UCSD-AML1 (cell line): Measurements from ENCODE around the gene EFCAB6.
A peak's percentile ranks its signal among the peaks of the same experiment; 100 is the strongest.

Source experiments
- DNase-seq: peaks from one replicate; lab custom pipeline; 2025; ENCODE audit not compliant: unreplicated experiment; lab: John Stamatoyannopoulos, UW

EFCAB6 gene

GRCh38 chr22:43747877-43748276 is 64.2 kb downstream of the EFCAB6 start:
- no peak for DNase-seq

- no peak for DNase-seq
Observed at GRCh38 chr22:43747058-43747457, 65.0 kb downstream of the EFCAB6 start.

GRCh38 chr22:43745783-43746356 is 66.2 kb downstream of the EFCAB6 start:
- no peak for DNase-seq

- DNase-seq, result no peak
Observed at GRCh38 chr22:43745411-43745770, 66.7 kb downstream of the EFCAB6 start.

DNA sequence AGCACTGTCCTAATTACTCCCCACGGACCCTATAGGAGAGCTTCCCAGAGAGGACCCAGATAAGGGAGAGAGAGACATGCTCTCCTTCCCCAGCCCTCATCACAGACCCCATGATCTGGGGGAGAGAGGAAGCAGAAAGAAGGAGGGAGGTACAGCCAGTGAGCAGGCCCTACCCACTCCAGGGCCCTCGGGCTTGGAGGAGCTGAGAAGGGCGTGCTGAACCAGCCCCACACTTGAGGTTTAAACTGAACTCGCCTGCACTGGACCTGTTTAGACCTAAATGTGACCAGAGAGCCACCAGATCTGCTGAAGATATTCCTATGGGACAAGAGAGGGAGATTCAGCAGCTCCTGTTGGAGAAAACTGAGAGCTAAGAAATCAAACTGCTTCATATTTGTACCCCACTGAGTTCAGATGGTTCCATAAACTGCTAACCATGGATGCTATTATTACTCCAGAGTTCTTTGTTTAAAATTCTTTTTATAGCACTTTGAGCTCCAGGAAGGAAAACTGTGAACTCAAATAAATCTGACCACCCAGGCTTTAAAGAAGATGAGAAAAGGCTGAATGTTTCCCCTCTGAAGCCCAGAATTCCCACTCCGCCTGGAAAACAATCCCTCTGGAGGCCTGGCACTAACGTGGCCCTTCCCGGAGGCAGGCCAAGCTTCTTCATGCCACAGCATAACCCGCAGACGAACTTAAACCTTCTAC is 67.2 kb downstream of the EFCAB6 start:
- DNase-seq, result no peak

- no peak for DNase-seq
Observed at GRCh38 chr22:43743929-43744643, 68.0 kb downstream of the EFCAB6 start.

- DNase-seq, result peak; percentile 24
Observed at GRCh38 chr22:43743131-43743530, 69.0 kb downstream of the EFCAB6 start.

DNA sequence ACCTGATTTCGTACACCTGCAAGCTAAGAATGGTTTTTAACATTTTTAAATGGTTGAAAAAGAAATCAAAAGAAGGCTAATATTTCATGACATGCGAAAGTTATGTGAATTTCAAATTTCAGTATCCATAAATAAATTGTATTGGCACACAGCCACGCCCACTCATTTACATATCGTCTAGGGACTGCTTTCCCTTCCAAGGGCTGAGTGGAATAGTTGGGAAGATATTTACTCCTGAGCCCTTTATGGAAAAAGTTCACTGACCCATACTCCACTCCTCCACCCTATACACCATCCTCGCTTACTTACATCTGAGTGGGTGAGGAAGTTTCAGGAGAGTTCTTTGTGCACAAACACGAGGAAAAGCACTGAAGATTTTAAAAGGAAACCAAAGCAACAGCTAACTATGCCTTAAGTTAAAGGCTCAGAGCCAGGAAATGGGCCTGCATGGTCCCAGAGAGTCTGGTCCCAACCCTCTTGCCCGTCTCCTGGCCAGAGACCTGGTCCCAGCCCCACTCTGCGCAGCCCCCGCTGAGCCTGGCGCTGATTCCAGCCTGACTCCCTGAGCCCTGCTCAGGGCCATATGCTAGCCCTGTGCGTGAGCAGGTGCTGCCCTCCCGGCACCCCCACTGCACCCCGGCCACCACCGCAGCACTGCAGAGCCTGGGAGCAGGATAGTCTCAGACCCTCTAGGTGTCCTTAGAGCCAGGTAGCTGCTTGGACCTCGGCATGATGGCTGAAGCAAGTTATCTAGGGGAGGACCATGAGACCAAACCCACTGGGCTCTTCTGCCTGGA is 69.8 kb downstream of the EFCAB6 start:
- DNase-seq, result no peak

DNA sequence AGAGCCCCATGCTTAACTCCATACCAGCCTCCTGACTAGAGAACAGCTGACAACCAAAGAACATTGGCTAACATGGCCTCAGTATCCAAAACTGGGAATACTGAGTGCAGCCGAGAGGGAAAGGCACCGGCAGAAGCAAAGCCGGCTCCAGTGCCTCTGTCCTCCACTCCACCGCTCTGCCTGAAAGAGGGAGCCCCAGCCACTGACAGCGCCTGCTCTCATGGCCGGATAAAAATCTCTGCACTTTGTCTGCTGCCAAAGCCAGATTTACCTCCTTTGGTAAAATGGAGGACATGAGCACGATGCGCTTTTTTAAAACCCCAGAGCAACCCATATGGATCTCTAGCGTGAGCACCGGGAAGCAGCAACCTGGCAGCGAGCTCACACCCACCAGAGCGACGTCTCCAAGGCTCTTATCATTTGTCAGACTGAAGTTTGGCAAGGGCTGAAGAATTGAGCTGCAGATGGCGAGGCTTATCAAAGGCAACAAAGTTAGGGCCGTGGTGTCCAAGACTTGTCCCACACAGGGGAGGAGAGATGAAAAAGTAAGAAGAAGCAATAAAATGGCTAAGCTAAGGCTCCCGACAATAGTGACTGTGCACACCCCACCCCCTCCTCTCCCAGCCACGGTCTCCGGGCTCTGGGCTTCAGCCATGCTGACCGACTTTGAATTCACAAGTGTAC is 71.4 kb downstream of the EFCAB6 start:
- no peak for DNase-seq

DNA sequence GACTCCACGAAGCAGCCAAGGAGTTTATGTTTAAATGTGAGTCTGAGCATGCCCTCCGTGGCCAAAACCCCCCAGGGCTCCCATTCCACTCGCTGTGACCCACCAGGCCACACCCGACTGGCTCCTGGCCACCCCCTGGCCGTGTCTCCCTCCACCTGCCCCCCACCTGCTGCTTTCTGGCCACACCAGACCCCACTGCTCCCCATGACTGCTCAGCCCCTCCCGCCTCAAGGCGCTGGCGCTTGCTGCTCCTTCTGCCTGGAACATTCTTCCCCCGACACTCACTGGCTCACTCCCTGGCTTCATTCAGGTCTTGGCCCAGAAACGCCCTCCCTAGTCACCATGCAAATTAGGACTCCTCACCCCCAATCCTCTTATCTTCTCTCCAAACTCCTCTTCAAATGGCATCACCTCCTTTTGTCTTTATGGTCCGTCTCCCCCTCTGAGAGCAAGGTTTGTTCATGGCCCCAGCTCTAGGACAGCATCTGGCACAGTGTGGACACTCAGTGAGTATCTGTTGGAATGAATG is 72.2 kb downstream of the EFCAB6 start:
- DNase-seq, result no peak

DNA sequence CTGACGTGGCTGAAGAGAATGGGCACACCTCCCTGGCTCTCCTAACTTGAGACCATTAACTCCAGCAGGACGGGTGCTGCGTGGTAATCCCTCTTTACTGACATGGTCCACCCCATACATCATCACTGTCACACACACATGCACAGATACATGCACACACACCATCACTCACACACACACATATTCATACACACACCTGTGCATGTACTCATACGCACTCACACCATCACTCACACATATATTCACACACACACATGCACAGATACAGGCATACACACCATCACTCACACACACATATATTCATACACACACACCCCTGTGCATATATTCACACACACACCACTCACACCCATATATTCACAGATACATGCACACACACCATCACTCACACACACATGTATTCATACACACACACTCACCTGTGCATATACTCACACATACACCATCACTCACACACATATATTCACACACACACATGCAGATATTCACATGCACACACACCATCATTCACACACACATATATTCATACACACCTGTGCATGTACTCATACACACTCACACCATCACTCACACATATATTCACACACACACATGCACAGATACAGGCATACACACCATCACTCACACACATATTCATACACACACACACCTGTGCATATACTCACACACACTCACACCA is 74.8 kb downstream of the EFCAB6 start:
- no peak for DNase-seq

DNA sequence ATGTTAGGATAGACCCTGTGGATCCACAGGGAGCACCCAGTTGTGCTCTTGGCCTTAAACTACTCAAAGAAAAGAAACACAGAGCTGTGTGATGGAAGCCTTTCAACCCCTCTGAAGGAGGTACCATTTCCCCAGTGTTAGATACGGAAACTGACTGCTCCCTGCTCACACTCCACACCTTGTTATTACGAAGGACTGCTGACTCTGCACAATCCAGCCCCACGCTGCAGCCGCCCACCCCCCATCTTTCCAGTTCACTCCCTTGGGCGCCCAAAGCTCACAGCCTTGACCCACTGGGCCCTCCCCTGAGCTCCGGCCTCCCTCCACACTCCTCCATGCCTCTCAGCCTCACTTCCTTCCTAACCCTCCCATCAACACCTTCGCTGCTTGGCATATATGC is 75.5 kb downstream of the EFCAB6 start:
- DNase-seq, result no peak

DNA sequence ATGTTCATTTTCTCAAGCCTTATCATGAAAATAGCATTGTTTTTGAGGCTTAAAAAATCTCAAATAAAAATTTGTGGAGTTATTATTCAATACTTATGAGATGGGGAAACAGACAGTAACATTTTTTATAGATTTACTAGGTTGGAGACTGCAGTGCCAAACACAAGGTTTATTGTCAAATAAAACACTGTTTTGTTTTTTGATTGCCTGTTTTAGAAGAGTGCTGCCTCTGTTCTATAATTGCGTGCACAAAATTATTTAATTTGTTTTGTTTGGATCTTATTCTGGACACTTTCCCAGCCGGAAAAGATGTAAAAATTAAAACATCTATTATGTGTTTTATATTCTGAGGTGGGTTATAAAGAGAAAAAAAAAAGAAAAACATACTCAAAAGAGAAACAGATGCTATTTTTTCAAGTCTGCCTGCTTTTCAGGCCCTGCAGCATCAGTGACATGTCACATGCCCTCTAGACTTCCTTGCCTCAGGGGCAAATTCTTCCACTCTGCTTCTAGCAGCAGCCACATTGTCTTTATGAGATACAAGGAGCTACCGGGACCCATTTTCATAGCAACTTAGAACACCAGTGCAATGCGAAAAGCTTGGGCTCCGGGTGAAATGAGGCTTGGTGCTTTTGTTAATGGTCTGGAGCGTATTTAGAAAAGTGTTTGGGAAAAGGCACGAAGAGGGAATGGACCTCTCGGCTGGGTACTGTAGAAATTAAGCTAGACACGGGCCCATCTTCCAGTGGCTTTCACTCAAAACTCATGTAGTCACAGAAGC is 77.5 kb downstream of the EFCAB6 start:
- DNase-seq, result no peak

- no peak for DNase-seq
Observed at GRCh38 chr22:43733138-43733537, 79.0 kb downstream of the EFCAB6 start.

DNA sequence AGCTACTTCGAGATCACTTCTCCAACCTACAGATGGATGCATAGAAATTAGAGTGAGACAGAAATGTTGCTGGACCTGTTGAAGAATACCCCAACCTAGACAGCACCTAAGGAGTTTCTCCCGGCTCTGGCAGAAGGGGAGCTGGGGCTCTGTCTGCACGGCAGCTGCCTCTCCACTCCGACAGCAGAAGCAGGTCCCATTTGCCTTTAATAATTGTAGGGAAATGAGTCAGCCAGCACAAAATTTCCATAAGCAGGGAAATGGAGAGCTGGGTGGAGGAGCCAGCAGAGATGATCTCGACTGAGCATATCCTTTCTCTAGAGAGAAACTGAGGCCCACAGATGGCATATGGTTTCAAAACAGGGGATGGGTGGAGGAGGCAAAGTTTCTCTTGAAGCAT is 80.1 kb downstream of the EFCAB6 start:
- no peak for DNase-seq

DNA sequence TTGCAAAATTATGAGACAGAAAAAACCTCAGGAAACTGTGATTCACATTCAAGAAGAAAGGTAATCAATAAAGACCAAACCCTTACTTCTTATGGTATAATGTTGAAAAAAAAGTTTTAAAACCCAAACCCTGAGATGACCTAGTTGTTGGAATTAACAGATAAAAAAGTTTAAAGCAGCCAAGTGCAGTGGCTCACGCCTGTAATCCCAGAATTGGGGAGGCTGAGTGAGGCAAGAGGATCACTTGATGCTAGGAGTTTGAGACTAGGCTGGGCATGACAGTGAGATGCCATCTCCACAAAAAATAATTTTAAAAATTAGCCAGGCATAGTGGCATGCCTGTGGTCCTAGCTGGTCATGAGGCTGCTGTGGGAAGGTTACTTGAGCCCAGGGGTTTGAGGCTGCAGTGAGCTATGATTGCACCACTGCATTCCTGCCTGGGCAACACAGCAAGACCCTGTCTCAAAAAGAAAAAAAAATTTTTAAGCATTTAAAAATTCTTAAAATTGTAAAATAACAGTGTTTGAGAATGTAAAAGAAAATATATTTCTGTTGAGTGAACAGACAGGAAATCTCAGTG is 85.1 kb downstream of the EFCAB6 start:
- no peak for DNase-seq

DNA sequence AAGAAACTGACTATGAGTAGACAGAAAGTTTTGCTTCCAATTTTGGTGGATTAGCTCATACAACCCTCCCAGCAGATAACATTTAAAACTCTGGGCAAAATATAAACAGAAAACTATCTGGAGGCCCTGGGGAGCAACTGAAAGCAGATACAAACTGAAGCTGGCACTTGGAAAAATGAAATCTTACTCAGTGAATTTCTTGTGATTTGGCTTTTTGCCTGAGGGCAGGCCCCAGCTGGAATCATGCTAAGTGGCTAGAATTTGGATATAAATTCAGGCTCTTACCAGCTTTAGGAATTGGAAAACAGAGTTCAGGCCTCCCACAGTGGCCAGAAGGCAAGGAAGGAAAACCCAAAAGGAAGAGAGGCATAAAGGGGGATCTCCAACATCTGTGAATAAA is 85.8 kb downstream of the EFCAB6 start:
- DNase-seq, result no peak

- no peak for DNase-seq
Observed at GRCh38 chr22:43723816-43724215, 88.3 kb downstream of the EFCAB6 start.

DNA sequence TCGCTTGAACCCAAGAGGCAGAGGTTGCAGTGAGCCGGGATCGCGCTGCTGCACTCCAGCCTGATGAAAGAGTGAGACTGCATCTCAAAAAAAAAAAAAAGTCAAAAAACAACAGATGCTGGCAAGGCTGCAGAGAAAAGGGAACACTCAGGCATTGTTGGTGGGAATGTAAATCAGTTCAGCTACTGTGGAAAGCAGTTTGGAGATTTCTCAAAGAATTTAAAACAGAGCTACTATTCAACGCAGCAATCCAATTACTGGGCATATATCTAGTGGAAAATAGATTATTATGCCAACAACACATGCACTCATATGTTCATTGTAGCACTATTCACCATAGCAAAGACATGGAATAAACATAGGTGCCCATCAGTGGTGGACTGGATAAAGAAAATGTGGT is 89.7 kb downstream of the EFCAB6 start:
- DNase-seq, result no peak
